ENCODE measurements around the gene PTCRA.

The PTCRA gene

DNA sequence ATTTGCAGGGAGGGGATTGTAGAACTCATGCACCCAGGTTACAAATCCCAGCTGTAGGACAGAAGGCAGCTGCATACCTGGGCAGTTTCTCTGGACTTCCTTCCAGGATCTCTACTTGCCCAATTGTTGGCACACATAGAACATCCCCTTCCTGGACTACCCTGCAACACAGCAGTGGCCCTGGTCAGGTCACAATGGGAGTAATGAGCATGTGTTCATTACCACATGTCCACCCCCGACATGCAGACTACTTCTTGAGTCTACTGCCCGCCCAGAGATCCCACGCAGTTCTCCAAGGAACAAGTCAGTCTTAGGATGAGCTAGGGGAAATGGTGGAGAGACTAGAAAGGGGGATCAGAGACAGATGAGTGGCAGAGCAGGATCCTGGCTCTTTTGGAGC, 58.1 kb downstream of the PTCRA start:
- DNase-seq (ENCODE audit: low spot score), result no peak

GRCh38 chr6:42974919-42975505, 59.2 kb downstream of the PTCRA start:
- no peak for DNase-seq (ENCODE audit: low spot score)
